Measurements from ENCODE around the gene NEDD9. TPM values are rescaled to one million over a fixed set of nuclear protein-coding genes. Genes with fewer than 3 reads are reported as not detected.

Gene NEDD9
- total and polyA plus RNA-seq, 2 of the 4 experiments (the other 2 are of a cell fraction): 7.6 to 16.5 TPM

- Histone ChIP-seq H2BK15ac (ENCODE audit: low read depth, low read length) (no peak overlapping the region), H4K91ac (ENCODE audit: insufficient read depth, low read depth, low read length) (no peak overlapping the region), H3K9me1 (ENCODE audit: insufficient read depth, low read length) (peaks cover 24% of the 10 kb centered on the region), H2AK9ac (replicated peaks; ENCODE audit: low read depth, low read length, poor library complexity) (no peak overlapping the region), H4K20me1 (ENCODE audit: insufficient read depth, low read length) (peaks cover 33% of the 10 kb centered on the region), H3K4ac (ENCODE audit: low read depth, low read length) (no peak overlapping the region), H4K5ac (ENCODE audit: low read depth, low read length) (no peak overlapping the region), H2BK5ac (ENCODE audit: low read depth, low read length, poor library complexity, severe bottlenecking) (no peak overlapping the region), H2AFZ (replicated peaks; ENCODE audit: low read length, poor library complexity) (no peak overlapping the region), H3K4me3 (ENCODE audit: insufficient read depth, low read depth, low read length) (no peak overlapping the region), H3K56ac (ENCODE audit: extremely low read depth, insufficient read depth, low read length) (no peak overlapping the region), H3K27me3 (ENCODE audit: control insufficient read depth, insufficient read depth, low read length) (no peaks in the 10 kb centered on the region), H3K4me2 (ENCODE audit: low read depth, low read length) (no peak overlapping the region), H3K36me3 (ENCODE audit: control insufficient read depth, insufficient read depth, low read length) (peaks cover 6% of the 10 kb centered on the region), H3K9ac (ENCODE audit: low read depth, low read length) (no peak overlapping the region), H3K23ac (ENCODE audit: low read depth, low read length) (no peak overlapping the region), H2AK5ac (ENCODE audit: low read depth, low read length) (no peak overlapping the region; the same call in 1 of the 2 replicates), H2BK20ac (ENCODE audit: low read depth, low read length) (no peak overlapping the region), H4K8ac (ENCODE audit: low read depth in 2 of 2, low read length in 2 of 2) (no peak overlapping the region), H3K79me1 (ENCODE audit: low read depth in 1 of 2, low read length in 2 of 2) (peaks cover 18 to 95% of the 10 kb centered on the region in 2 experiments; a peak in 3 of 4 replicates), H3K9me3 (ENCODE audit: control insufficient read depth, insufficient read depth, low read length) (no peaks in the 10 kb centered on the region), H3K14ac (replicated peaks; ENCODE audit: low read depth, low read length) (no peak overlapping the region), H3K18ac (ENCODE audit: low read depth, low read length) (no peak overlapping the region), H3K4me1 (ENCODE audit: control insufficient read depth, insufficient read depth, low read length) (peaks cover 11% of the 10 kb centered on the region), H3K27ac (ENCODE audit: insufficient read depth, low read length) (no peak overlapping the region), H2BK120ac (ENCODE audit: low read depth, low read length) (no peak overlapping the region)
- in situ Hi-C loops (cut with MboI; ENCODE audit: low sequenced_read_pairs) (no loop called here), dilution Hi-C loops (cut with HindIII; ENCODE audit: low sequenced_read_pairs, unreplicated experiment) (no loop called here), intact Hi-C loops (cut with micrococcal nuclease) (no loop called here)
- ATAC-seq (ENCODE audit: low read depth) (no peak), DNase-seq (no peak)
- POLR2A ChIA-PET (ENCODE audit: unreplicated experiment): no interaction called here
- WGBS, 2 experiments (ENCODE audit: extremely low coverage in 2 of 2, insufficient read length in 1 of 2): 92% methylated on average over 2 of the region's 3 CpGs; no CpG with 5 or more reads in 1 of the 2 experiments
- no TSS peak for BruUV-seq (replicated peaks)
- TF ChIP-seq RFX5 (IDR thresholded peaks at IDR 0.05; ENCODE audit: low read depth, low read length): no peak
- no peak for TF ChIP-seq MAZ (IDR thresholded peaks at IDR 0.05; ENCODE audit: borderline replicate concordance, low read depth, low read length)
- TF ChIP-seq RCOR1 (IDR thresholded peaks at IDR 0.05; ENCODE audit: insufficient replicate concordance, low read length): no peak
- no peak for TF ChIP-seq MXI1 (IDR thresholded peaks at IDR 0.05; ENCODE audit: borderline replicate concordance, low read depth, low read length)
- no peak for TF ChIP-seq POLR2A (IDR thresholded peaks at IDR 0.05; ENCODE audit: low read depth, low read length)
- no peak for TF ChIP-seq USF2 (IDR thresholded peaks at IDR 0.05; ENCODE audit: low read depth, low read length)
- no peak for TF ChIP-seq BHLHE40 (IDR thresholded peaks at IDR 0.05; ENCODE audit: low read depth, low read length)
- CTCF ChIA-PET: no interaction called here
Observed at GRCh38 chr6:11218102-11218442, 14.4 kb downstream of the NEDD9 start.

All from IMR-90 (cell line).